CD14-positive monocyte (primary cell): ENCODE results near the gene ZNF385D. TPM values are rescaled to one million over a fixed set of nuclear protein-coding genes. Genes with fewer than 3 reads are reported as not detected.

Experiments used
- DNase-seq, 3 donors: peaks; one replicate each; pipeline ENCODE4 v3.0.0-alpha.2; 2011 to 2022
- H2AFZ ChIP-seq: 2 replicates; pipeline ENCODE4 v1.6.0; 2012; ENCODE audit warnings: mild to moderate bottlenecking, low read depth, low read length, inconsistent platforms; ENCODE audit not compliant: insufficient read depth, poor library complexity, severe bottlenecking
- H3K27ac ChIP-seq, 2 donors: 1 replicate in 1 of 2; 2 replicates in 1 of 2; pipeline ENCODE4 v1.5.1; 2012 to 2013; ENCODE audit warnings: low read length in 2 of 2, control low read depth in 1 of 2, inconsistent platforms in 1 of 2, low read depth in 1 of 2, mild to moderate bottlenecking in 1 of 2
- H3K27me3 ChIP-seq, 2 donors: one replicate each; pipeline versions ENCODE4 v1.6.0 to v1.6.1; 2011 to 2013; ENCODE audit warnings: low read length in 2 of 2; ENCODE audit not compliant: control insufficient read depth in 2 of 2, insufficient read depth in 2 of 2
- H3K36me3 ChIP-seq, 2 donors: replicated peaks in 1 of 2; 1 replicate in 1 of 2; 2 replicates in 1 of 2; pipeline versions ENCODE4 v1.5.1 to v1.6.1; 2012 to 2013; ENCODE audit warnings: low read length in 2 of 2, control low read depth in 1 of 2, inconsistent platforms in 1 of 2, mild to moderate bottlenecking in 1 of 2; ENCODE audit not compliant: insufficient read depth in 2 of 2, control insufficient read depth in 1 of 2
- H3K4me1 ChIP-seq, 2 donors: 1 replicate in 1 of 2; 2 replicates in 1 of 2; pipeline versions ENCODE4 v1.5.1 to v1.6.1; 2012 to 2013; ENCODE audit warnings: low read length in 2 of 2, control low read depth in 1 of 2, inconsistent platforms in 1 of 2, mild to moderate bottlenecking in 1 of 2, moderate library complexity in 1 of 2; ENCODE audit not compliant: insufficient read depth in 2 of 2, control insufficient read depth in 1 of 2
- H3K4me2 ChIP-seq: replicated peaks from 2 replicates; pipeline ENCODE3; 2012; ENCODE audit warnings: low read length, moderate library complexity, mild to moderate bottlenecking; ENCODE audit not compliant: poor library complexity, severe bottlenecking; ENCODE audit errors: extremely low read depth
- H3K4me3 ChIP-seq, 3 experiments: fragments of 200-600 bp in 1 of 3; sonication (generic) in 1 of 3; replicated peaks in 1 of 3; 1 replicate in 2 of 3; 2 replicates in 1 of 3; pipeline ENCODE4 v1.5.1; 2011 to 2013; ENCODE audit warnings: low read length in 3 of 3, mild to moderate bottlenecking in 3 of 3, control low read depth in 2 of 3, low read depth in 2 of 3, inconsistent platforms in 1 of 3, moderate library complexity in 1 of 3
- H3K79me2 ChIP-seq: 2 replicates; pipeline ENCODE4 v1.6.0; 2012; ENCODE audit warnings: mild to moderate bottlenecking, control low read depth, inconsistent platforms, low read length, moderate library complexity; ENCODE audit not compliant: insufficient read depth
- H3K9ac ChIP-seq: 2 replicates; pipeline ENCODE4 v1.6.0; 2017; ENCODE audit warnings: low read length, mild to moderate bottlenecking; ENCODE audit not compliant: insufficient read depth, poor library complexity, severe bottlenecking
- H3K9me3 ChIP-seq, 2 donors: replicated peaks in 1 of 2; 1 replicate in 1 of 2; 2 replicates in 1 of 2; pipeline versions ENCODE4 v1.5.1 to v1.6.1; 2012 to 2013; ENCODE audit warnings: low read length in 2 of 2, control low read depth in 1 of 2; ENCODE audit not compliant: control insufficient read depth in 1 of 2, insufficient read depth in 1 of 2
- H4K20me1 ChIP-seq: 2 replicates; pipeline ENCODE4 v1.6.0; 2012; ENCODE audit warnings: mild to moderate bottlenecking, low read length, control low read depth, moderate library complexity; ENCODE audit not compliant: insufficient read depth
- H3K27ac Mint-ChIP-seq, 7 donors: one replicate each; pipeline ENCODE4 v1.8.0; 2020; ENCODE audit warnings: mild to moderate bottlenecking in 7 of 7, mixed read lengths in 7 of 7, moderate library complexity in 6 of 7, inconsistent platforms in 2 of 7
- H3K27me3 Mint-ChIP-seq, 3 donors: one replicate each; pipeline ENCODE4 v1.8.0; 2021 to 2022; ENCODE audit warnings: low read depth in 3 of 3, mild to moderate bottlenecking in 3 of 3, mixed read lengths in 3 of 3, moderate library complexity in 3 of 3, inconsistent platforms in 1 of 3
- H3K36me3 Mint-ChIP-seq, 2 donors: one replicate each; pipeline ENCODE4 v1.8.0; 2020; ENCODE audit warnings: mixed read lengths in 2 of 2, inconsistent platforms in 1 of 2, mild to moderate bottlenecking in 1 of 2
- H3K4me1 Mint-ChIP-seq: one replicate; pipeline ENCODE4 v1.8.0; 2020; ENCODE audit warnings: mild to moderate bottlenecking, mixed read lengths
- H3K4me3 Mint-ChIP-seq, 2 donors: one replicate each; pipeline ENCODE4 v1.8.0; 2020; ENCODE audit warnings: mild to moderate bottlenecking in 2 of 2, mixed read lengths in 2 of 2, moderate library complexity in 1 of 2
- H3K9me3 Mint-ChIP-seq, 7 donors: one replicate each; pipeline ENCODE4 v1.8.0; 2020 to 2022; ENCODE audit warnings: mixed read lengths in 7 of 7, mild to moderate bottlenecking in 6 of 7, moderate library complexity in 6 of 7, inconsistent platforms in 2 of 7
- WGBS: methylation state at CpG from one replicate; pipeline ENCODE4 v1.1.5; 2013; ENCODE audit warnings: missing lambda C conversion rate; ENCODE audit not compliant: insufficient coverage; 5-methylcytosine and 5-hydroxymethylcytosine counted together
- intact Hi-C, 2 donors: fragments of 100-400 bp; cut with micrococcal nuclease; formaldehyde crosslinking; loops; one replicate each; pipeline versions ENCODE4 v1.15.0 to v1.15.1; 2023
- polyA plus RNA-seq, 3 donors: library from polyadenylated mRNA; depleted of rRNA in 1 of 3; unstranded in 2 of 3; stranded (reverse) in 1 of 3; fragments of 300-500 nt in 2 of 3; fragments of >200 nt in 1 of 3; fragmentation: Illumina TruSeq in 2 of 3; gene quantifications; 1 replicate in 2 of 3; 2 replicates in 1 of 3; pipeline ENCODE4 v1.2.3, GENCODE V29; 2012 to 2021
- TF ChIP-seq, protein P1 (sequence below): fragments of 200-600 bp; IDR thresholded peaks from one replicate; pipeline ENCODE4 v1.8.0; 2022; ENCODE audit warnings: antibody characterized with exemption, mild to moderate bottlenecking

ZNF385D gene
- polyA plus RNA-seq, 3 donors, result not detected

DNA sequence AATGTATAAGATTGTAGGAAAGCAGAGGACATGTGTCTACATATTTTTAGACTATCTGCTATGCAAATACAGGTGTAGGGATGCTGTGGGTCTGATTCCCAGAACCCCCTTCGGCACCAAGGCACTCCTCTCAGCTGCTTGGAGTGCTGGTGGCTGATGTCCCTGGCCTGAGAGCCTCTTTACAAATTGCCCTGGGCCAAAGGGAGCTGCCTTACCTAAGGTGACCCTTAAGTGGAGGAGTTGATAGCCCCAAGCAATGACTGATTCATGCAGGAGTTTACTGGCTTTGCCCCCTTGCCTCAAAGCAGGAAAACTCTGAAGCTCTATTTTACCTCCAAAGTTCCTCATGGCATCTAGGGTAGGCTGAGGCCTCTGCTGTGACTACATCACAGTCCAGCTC lies 83.0 kb downstream of the ZNF385D start:
- peaks cover 0 to 10% (median 4%) of the 10 kb centered on the region in 7 donors for H3K9me3 Mint-ChIP-seq
- Histone ChIP-seq H3K36me3 (no peaks in the 10 kb centered on the region), H3K27me3 (no peaks in the 10 kb centered on the region), H4K20me1 (no peaks in the 10 kb centered on the region), H2AFZ (no peak overlapping the region), H3K79me2 (no peaks in the 10 kb centered on the region), H3K27ac (no peak overlapping the region), H3K4me1 (no peaks in the 10 kb centered on the region), H3K9me3 (peaks cover 0 to 9% of the 10 kb centered on the region in 2 donors), H3K4me2 (no peak overlapping the region), H3K4me3 (no peak overlapping the region), H3K9ac (no peak overlapping the region)
- no peaks in the 10 kb centered on the region for H3K4me1 Mint-ChIP-seq
- no CpG with 5 or more reads among the region's 1 CpG for WGBS
- H3K27ac Mint-ChIP-seq, result no peak overlapping the region
- intact Hi-C loops, result no loop called here
- no peak overlapping the region for H3K4me3 Mint-ChIP-seq
- TF ChIP-seq, protein P1, sequence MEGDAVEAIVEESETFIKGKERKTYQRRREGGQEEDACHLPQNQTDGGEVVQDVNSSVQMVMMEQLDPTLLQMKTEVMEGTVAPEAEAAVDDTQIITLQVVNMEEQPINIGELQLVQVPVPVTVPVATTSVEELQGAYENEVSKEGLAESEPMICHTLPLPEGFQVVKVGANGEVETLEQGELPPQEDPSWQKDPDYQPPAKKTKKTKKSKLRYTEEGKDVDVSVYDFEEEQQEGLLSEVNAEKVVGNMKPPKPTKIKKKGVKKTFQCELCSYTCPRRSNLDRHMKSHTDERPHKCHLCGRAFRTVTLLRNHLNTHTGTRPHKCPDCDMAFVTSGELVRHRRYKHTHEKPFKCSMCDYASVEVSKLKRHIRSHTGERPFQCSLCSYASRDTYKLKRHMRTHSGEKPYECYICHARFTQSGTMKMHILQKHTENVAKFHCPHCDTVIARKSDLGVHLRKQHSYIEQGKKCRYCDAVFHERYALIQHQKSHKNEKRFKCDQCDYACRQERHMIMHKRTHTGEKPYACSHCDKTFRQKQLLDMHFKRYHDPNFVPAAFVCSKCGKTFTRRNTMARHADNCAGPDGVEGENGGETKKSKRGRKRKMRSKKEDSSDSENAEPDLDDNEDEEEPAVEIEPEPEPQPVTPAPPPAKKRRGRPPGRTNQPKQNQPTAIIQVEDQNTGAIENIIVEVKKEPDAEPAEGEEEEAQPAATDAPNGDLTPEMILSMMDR, result no peak
- no peaks in the 10 kb centered on the region for H3K36me3 Mint-ChIP-seq
- DNase-seq, result no peak
- H3K27me3 Mint-ChIP-seq, result no peaks in the 10 kb centered on the region

DNA sequence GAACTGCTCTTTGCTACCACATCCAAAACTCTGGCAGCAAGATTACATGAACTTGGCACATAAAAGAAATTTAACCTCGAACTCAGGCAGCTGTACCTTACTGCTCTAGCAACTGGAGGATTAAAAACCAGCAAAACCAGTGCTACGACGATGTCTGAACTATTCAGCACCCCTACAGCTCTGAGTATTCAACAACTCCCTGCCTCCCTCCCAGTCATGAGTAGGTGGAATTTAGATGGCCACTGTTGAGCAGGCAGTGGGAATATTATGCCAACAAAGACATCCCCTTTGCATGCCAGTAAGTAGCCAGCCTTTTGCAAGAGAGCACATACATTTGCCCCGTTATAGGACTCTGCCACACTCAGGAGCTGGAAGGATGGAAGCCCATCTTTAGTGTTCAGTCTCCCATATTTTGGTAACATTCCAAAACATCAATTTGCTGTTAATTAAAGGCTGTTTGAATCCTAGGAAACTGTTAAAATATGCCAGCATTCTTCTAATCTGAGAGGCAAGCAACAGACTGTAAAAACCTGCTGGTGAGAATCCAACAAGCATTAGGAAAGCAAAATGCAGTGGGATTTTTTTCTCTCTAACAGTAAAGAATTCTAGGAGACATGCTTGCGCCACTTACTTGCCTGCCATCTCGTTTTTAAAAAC lies 85.4 kb downstream of the ZNF385D start:
- peaks cover 5 to 7% of the 10 kb centered on the region in 2 donors for H3K9me3 ChIP-seq
- TF ChIP-seq, protein P1, result no peak
- H3K4me2 ChIP-seq, result no peak overlapping the region
- no peaks in the 10 kb centered on the region for H3K36me3 Mint-ChIP-seq
- WGBS, result 53% methylated on average over 3 of the region's 6 CpGs
- no peak overlapping the region for H3K9ac ChIP-seq
- DNase-seq, result no peak
- H3K4me3 ChIP-seq, result no peak overlapping the region
- H3K4me1 Mint-ChIP-seq, result no peaks in the 10 kb centered on the region
- no peaks in the 10 kb centered on the region for H4K20me1 ChIP-seq
- H3K9me3 Mint-ChIP-seq, result peaks cover 0 to 6% (median 4%) of the 10 kb centered on the region in 7 donors
- no peaks in the 10 kb centered on the region for H3K79me2 ChIP-seq
- H3K36me3 ChIP-seq, result no peaks in the 10 kb centered on the region
- intact Hi-C loops, result no loop called here
- H2AFZ ChIP-seq, result no peak overlapping the region
- H3K27me3 Mint-ChIP-seq, result no peaks in the 10 kb centered on the region
- H3K27ac Mint-ChIP-seq, result no peak overlapping the region
- no peaks in the 10 kb centered on the region for H3K27me3 ChIP-seq
- no peaks in the 10 kb centered on the region for H3K4me1 ChIP-seq
- no peak overlapping the region for H3K27ac ChIP-seq
- H3K4me3 Mint-ChIP-seq, result no peak overlapping the region
